K562 (cell line): ENCODE measurements around the gene KLF13. TPM values are rescaled to one million over a fixed set of nuclear protein-coding genes. Genes with fewer than 3 reads are reported as not detected.

Source experiments
- ATAC-seq: fragments of 200-7000 bp; cut with Tn5 transposase; 3 replicates; pipeline ENCODE4 v1.9.1; 2020; ENCODE audit warnings: moderate library complexity
- BruUV-seq: library from RNA; stranded (reverse); fragments of 400-500 nt; replicated peaks from 2 replicates; lab custom pipeline; 2021; lab: Mats Ljungman, UMichigan
- CTCF ChIA-PET: fragments of 300-600 bp; formaldehyde crosslinking; extraction: SDS; loops from one replicate; lab custom pipeline; 2021; ENCODE audit warnings: low intra/inter-chr PET ratio; lab: Yijun Ruan, JAX
- POLR2A ChIA-PET: fragments of 300-600, 350-650 bp; sonication (Branson Sonifier 250); formaldehyde crosslinking; extraction: SDS; loops from one replicate; lab custom pipeline; 2021; ENCODE audit warnings: antibody characterized with exemption, inconsistent platforms; lab: Yijun Ruan, JAX
- DNase-seq, 4 experiments: peaks; one replicate each; pipeline versions ENCODE4 v3.0.0 to v3.0.0-alpha.2; 2011 to 2018; ENCODE audit warnings: low spot score in 3 of 4, mixed read lengths in 3 of 4; ENCODE audit errors: extremely low read depth in 1 of 4
- FAIRE-seq: peaks from 2 replicates; lab custom pipeline; 2011; peaks lifted over from hg19 to GRCh38; lab: Jason Lieb, UNC
- H2AFZ ChIP-seq: 2 replicates; pipeline ENCODE4 v1.6.0; 2011; ENCODE audit warnings: low read depth, low read length, control low read depth, inconsistent platforms
- H3K27ac ChIP-seq: fragments of 200-600 bp; 3 replicates; pipeline ENCODE4 v1.8.0; 2011; ENCODE audit warnings: low read depth, mild to moderate bottlenecking, control low read depth, inconsistent platforms, low read length, moderate library complexity, mixed read lengths; ENCODE audit errors: extremely low read depth
- H3K27me3 ChIP-seq, 2 experiments: fragments of 300-600 bp in 1 of 2; 2 replicates in 1 of 2; 3 replicates in 1 of 2; pipeline versions ENCODE4 v1.6.0 to v1.8.0; 2011; ENCODE audit warnings: inconsistent platforms in 2 of 2, low read length in 2 of 2, mild to moderate bottlenecking in 1 of 2, mixed read lengths in 1 of 2, moderate library complexity in 1 of 2; ENCODE audit not compliant: control insufficient read depth in 2 of 2, insufficient read depth in 2 of 2
- H3K36me3 ChIP-seq: fragments of 300-600 bp; 3 replicates; pipeline ENCODE4 v1.8.0; 2011; ENCODE audit warnings: mild to moderate bottlenecking, low read length, inconsistent platforms; ENCODE audit not compliant: control insufficient read depth, insufficient read depth
- H3K4me1 ChIP-seq, 2 experiments: fragments of 200-600 bp in 1 of 2; replicated peaks in 1 of 2; 2 replicates in 1 of 2; 3 replicates in 1 of 2; pipeline versions ENCODE4 v1.5.1 to v1.8.0; 2011; ENCODE audit warnings: inconsistent platforms in 2 of 2, low read length in 2 of 2, mild to moderate bottlenecking in 1 of 2, mixed read lengths in 1 of 2, moderate library complexity in 1 of 2; ENCODE audit not compliant: control insufficient read depth in 2 of 2, insufficient read depth in 2 of 2
- H3K4me2 ChIP-seq: 2 replicates; pipeline ENCODE4 v1.6.1; 2011; ENCODE audit warnings: low read length, control low read depth, inconsistent platforms, mixed read lengths; ENCODE audit not compliant: insufficient read depth
- H3K4me3 ChIP-seq: fragments of 200-600 bp; sonication (generic), shearing (Covaris generic); 2 replicates; pipeline ENCODE4 v1.5.1; 2016; ENCODE audit warnings: control low read depth, inconsistent platforms
- H3K79me2 ChIP-seq: fragments of 200-600 bp; 3 replicates; pipeline ENCODE4 v1.8.0; 2011; ENCODE audit warnings: low read length, inconsistent platforms; ENCODE audit not compliant: control insufficient read depth, insufficient read depth
- H3K9ac ChIP-seq, 2 experiments: 2 replicates each; pipeline versions ENCODE4 v1.6.0 to v1.6.1; 2011; ENCODE audit warnings: low read depth in 2 of 2, low read length in 2 of 2, control low read depth in 1 of 2, inconsistent platforms in 1 of 2, mild to moderate bottlenecking in 1 of 2, mixed read lengths in 1 of 2; ENCODE audit not compliant: insufficient read depth in 1 of 2
- H3K9me1 ChIP-seq: one replicate; pipeline ENCODE4 v1.6.0; 2011; ENCODE audit warnings: inconsistent platforms, mild to moderate bottlenecking, low read length, moderate library complexity; ENCODE audit not compliant: control insufficient read depth, insufficient read depth
- H3K9me3 ChIP-seq: replicated peaks from 2 replicates; pipeline ENCODE4 v1.5.1; 2011; ENCODE audit warnings: low read depth, low read length, inconsistent platforms; ENCODE audit not compliant: control insufficient read depth, insufficient read depth
- H4K20me1 ChIP-seq: replicated peaks from 2 replicates; pipeline ENCODE4 v1.6.1; 2011; ENCODE audit warnings: low read length, inconsistent platforms, mixed read lengths; ENCODE audit not compliant: control insufficient read depth, insufficient read depth
- FOXM1 ChIP-seq, 2 experiments: fragments of 450-650 bp in 1 of 2; sonication (generic) in 1 of 2; formaldehyde crosslinking in 1 of 2; IDR thresholded peaks; 2 replicates each; pipeline versions ENCODE4 v1.6.1 to v1.9.0; 2017 to 2022; ENCODE audit warnings: low read depth in 2 of 2, mild to moderate bottlenecking in 2 of 2, missing genetic modification reagents in 1 of 2, moderate library complexity in 1 of 2
- HEY1 ChIP-seq: fragments of 250-450 bp; sonication (Bioruptor Pico); IDR thresholded peaks from 2 replicates; pipeline ENCODE4 v1.5.0; 2020; ENCODE audit warnings: mild to moderate bottlenecking, moderate library complexity, borderline replicate concordance
- KDM1A ChIP-seq, 2 experiments: fragments of 450-650 bp; IDR thresholded peaks; 2 replicates each; pipeline ENCODE4 v1.6.1; 2016; ENCODE audit warnings: mild to moderate bottlenecking in 2 of 2
- MAFF ChIP-seq: IDR thresholded peaks from 2 replicates; pipeline ENCODE4 v1.6.1; 2012; ENCODE audit warnings: low read length, improper control_type of control experiment
- WGBS: fragments of 100-300 bp; shearing (Covaris generic); methylation state at CpG from one replicate; pipeline ENCODE4 v1.1.6; 2016; ENCODE audit warnings: low coverage, mixed read lengths; ENCODE audit not compliant: insufficient coverage; ENCODE audit errors: missing lambda C conversion rate; 5-methylcytosine and 5-hydroxymethylcytosine counted together
- in situ Hi-C: fragments of 300-500 bp; cut with MboI; formaldehyde crosslinking; loops from 4 replicates; pipeline ENCODE4 v1.15.0; 2018; ENCODE audit warnings: inconsistent platforms, mixed read lengths
- intact Hi-C: fragments of 100-400 bp; cut with micrococcal nuclease; formaldehyde crosslinking; loops from 2 replicates; pipeline ENCODE4 v1.14.2; 2022
- polyA plus RNA-seq, 8 experiments: library from polyadenylated mRNA; depleted of rRNA in 4 of 8; stranded (reverse) in 5 of 8; unstranded in 3 of 8; fragments of >200 nt; fragmentation: Nextera tagmentation in 2 of 8; fragmentation: Illumina TruSeq in 1 of 8; extraction: Ambion mirVana in 2 of 8; extraction: Trizol in 1 of 8; gene quantifications; 2 replicates each; pipeline versions ENCODE4 v1.2.1 to v1.2.3, GENCODE V29; 2011 to 2014; ENCODE audit warnings: inconsistent platforms in 1 of 8, missing spikeins in 1 of 8
- total RNA-seq, 7 experiments: library from RNA; depleted of rRNA in 6 of 7; stranded (reverse); fragments of >200 nt in 6 of 7; fragmentation: Illumina TruSeq in 2 of 7; extraction: Trizol in 2 of 7; gene quantifications; 2 replicates each; pipeline versions ENCODE4 v1.2.1 to v1.2.3, GENCODE V29; 2011 to 2021; ENCODE audit warnings: low replicate concordance in 1 of 7

KLF13 gene
- total and polyA plus RNA-seq, 9 of the 15 experiments (the other 6 are each of a cell fraction or from before 2014, with no cell fraction given): 1.8 to 10.5 (median 4.8) TPM

DNA sequence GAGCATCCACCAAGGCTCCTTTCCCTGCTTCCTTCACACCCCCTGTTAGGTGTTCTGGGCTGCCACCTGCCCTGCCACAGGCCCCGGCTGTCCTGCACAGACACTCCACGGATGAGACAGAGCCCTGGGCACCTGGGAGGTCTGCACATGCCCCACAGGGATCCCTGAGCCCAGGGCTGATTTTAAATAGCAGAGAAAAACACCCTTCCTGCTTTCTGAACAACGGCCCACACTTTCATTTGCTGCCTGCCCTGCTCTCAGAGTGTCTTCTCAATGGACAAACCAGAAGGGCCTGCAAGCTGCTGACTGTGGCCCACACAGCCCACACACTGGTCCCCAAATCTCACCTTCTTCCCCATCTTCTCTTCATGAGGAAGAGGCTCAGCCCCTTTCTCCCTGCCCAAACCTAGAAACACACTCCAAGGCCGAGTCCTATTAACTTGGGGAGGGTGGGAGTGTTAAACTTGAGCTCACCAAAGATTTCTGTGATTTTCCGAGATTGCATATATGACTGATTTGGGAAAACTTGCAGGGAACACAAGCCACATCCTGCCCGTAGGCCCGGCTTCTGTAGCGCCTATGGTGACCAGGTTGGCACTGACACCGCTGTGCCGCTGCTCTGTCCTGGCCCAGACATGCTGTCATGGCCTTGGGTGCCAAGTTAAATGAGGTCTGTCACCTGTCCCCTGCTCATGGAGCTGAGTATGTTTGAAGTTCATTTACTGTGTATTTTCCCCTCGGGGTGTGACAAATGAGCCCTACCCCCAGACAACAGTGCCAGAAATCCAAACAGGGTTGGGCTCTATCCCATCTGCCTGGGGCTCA lies 47.2 kb upstream of the KLF13 start:
- Histone ChIP-seq H2AFZ (no peak overlapping the region), H3K4me3 (no peak overlapping the region), H3K36me3 (no peaks in the 10 kb centered on the region), H3K9me1 (peaks cover 4% of the 10 kb centered on the region), H3K79me2 (no peaks in the 10 kb centered on the region), H3K4me2 (no peak overlapping the region), H3K9ac (no peak overlapping the region), H3K4me1 (peaks cover 0 to 7% of the 10 kb centered on the region in 2 experiments; a peak in 2 of 5 replicates), H3K27ac (no peak overlapping the region), H3K9me3 (no peaks in the 10 kb centered on the region), H4K20me1 (no peaks in the 10 kb centered on the region; the same call in 1 of the 2 replicates)
- no TSS peak for BruUV-seq
- in situ Hi-C loops (no loop called here), intact Hi-C loops (no loop called here)
- FAIRE-seq: no peak
- DNase-seq: no peak
- ChIA-PET POLR2A (no interaction called here), CTCF (no interaction called here)
- ATAC-seq: no peak
- 1% methylated on average over 11 of the region's 11 CpGs for WGBS
- TF ChIP-seq FOXM1 (IDR thresholded peaks at IDR 0.05; ENCODE audit: low read depth) (no peak), FOXM1 (CRISPR knock-in tag; IDR thresholded peaks at IDR 0.05; ENCODE audit: low read depth) (no peak), KDM1A (IDR thresholded peaks at IDR 0.05) (peak in 1 of 2 experiments; percentile 20; a peak in 1 of 4 replicates), HEY1 (CRISPR knock-in tag) (no peak), MAFF (no peak)
- TF ChIP-seq, all 486 proteins: peak for 1
- H3K27me3 ChIP-seq: peaks cover 2 to 45% of the 10 kb centered on the region in 2 experiments; a peak in 4 of 5 replicates
